GM21526 (cell line): ENCODE results near the gene DYDC2.
"Not testable (repeated sequence)": the region's sequence is repeated elsewhere in the genome, so short reads cannot be mapped to it uniquely, and the experiment has no call there.

Experiments
- ATAC-seq: cut with Tn5 transposase; IDR thresholded peaks from one replicate; pipeline ENCODE4 v1.9.1; 2021; ENCODE audit warnings: moderate library complexity; ENCODE audit not compliant: unreplicated experiment, low FRiP score

DYDC2 gene

DNA sequence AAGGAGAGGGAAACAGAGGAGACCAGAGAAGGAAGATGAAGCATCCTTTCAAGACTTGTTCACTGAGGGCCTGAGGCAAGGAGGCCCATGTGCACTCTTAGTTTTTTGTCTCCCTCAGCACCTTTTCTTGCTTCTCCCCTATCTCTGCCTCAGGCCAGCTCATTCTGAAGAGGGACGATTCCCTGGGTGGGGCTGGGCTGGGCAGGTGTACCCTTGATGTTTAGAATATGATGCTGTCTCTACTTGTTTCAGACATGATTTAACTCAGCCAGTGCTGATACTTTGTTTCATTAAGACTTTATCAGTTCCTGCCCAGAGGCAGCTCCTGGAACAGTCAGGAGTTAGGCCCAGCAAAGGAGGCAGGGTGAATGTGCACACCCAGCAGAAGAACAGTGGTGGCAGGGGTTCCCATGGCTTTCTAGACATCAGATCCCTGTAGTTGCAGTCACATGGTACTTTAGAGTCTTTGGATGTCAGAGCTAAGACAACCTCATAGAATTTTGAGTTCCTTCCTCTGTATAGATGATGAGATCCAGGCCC lies 55.2 kb downstream of the DYDC2 start:
- no peak for ATAC-seq

DNA sequence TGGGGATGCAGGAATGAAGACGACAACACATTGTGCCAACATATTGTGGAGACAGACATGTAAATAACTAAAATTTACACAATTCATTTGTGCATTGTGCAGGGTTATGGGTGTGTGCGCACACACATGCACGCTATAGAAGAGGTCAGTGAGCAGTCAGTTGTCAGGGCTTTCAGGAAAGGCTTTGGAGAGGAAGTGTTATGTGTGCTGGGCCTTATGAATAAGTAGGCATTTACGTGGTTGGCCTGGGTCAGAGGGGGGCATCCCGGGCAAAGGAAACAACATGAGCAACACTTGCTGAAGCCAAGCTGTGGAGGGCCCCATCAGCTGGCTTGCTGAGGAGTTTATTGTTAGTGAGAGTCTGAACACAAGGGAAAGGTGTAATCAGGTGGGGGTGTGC lies 55.9 kb downstream of the DYDC2 start:
- ATAC-seq, result no peak

DNA sequence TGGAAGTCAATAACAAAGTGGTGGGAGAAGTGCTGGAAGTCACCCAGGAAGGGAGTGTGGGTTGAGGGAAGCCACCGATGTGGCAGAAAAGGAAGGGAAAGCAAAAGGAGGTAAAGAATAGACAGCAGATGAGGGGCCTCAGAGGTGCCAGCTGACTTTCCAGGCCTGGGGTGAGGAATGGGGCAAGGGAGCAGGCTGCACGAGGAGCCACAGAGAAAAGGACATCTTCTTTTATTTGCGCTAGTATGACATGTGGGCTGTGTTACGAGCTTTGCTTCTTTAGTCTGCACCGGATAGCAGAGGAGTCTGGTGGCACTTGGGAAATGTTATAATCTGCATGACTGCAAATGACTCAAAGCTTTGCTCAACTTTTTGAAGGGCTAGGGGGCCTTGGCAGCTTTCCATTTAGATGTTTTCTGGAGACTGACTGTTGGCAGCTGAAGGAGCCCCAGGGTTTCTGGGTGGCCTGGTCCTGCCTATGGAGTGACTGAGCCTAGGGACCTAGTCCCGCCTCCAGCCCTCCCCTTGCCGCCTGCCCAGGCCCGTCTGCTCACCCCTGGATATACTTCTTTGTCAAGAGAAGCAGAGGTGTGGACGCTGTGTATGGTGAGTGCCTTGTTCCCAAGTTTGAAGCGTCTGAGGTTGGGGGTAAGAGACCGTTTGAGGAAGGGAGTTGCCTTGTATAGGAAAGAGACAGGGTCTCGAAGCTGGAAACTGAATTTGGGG lies 56.9 kb downstream of the DYDC2 start:
- no peak for ATAC-seq

GRCh38 chr10:80414142-80414895 lies 57.7 kb downstream of the DYDC2 start:
- no peak for ATAC-seq

DNA sequence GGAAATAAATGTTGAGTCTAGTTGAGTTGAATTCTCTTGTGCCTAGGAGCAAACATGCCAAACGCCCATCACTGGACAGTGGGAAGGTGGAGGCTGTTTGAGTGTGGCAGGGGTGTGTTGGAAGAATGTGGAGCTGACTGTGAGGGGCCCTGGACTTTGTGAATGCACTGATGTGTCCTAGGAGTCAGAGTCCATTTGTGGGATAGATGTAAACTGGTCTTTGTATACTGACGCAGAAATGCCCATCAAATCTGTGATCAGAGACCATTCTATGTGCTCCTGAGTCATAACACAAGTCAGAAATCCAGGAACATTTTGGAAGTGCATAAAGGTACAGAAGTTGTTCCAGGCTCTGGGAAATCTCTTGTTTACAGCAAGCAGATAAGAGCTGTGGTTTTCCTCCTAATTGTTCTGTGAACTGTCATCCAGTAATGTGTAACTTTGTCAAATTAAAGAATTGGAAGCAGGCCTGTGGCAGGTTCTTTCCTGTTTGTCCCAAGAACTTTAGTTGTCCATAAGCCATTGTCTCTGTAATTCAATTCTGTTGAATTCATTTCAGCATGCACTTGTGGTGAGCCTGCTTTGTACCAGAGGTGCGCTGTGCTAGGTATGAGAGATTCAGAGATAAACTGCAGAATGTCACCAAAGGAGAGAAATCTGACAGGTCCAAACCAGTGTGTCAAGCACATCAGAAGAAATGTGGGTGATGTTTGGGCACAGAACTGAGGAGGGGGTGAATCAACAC lies 59.3 kb downstream of the DYDC2 start:
- ATAC-seq, result no peak

DNA sequence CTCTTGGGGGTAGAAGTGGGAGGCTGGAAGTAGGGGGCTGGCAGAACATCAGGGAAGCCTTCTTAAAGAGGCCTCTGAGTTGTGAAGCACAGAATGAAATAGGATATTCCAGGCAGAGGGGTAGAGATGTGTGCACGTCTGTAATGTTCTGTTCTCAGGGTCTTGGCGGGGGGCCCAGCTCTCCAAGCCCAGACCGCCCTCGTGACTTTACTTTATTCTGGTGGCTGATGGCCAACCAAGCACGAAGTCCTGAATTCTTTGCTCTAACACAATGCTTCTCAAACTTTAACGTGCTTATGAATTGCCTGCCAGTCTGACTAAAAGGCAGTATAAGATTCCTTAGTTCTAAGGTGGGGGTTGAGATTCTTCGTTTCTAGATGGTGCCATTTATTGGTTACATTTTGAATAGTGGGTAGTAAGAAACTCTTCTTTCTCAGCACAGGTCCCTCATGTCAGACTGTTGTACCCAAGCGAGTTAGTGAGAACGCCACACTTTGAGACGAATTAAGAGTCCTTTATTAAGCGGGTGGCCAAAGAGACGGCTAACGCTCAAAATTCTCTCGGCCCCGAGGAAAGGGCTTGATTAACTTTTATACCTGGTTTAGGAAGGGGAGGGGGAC lies 60.0 kb downstream of the DYDC2 start:
- ATAC-seq, result no peak

DNA sequence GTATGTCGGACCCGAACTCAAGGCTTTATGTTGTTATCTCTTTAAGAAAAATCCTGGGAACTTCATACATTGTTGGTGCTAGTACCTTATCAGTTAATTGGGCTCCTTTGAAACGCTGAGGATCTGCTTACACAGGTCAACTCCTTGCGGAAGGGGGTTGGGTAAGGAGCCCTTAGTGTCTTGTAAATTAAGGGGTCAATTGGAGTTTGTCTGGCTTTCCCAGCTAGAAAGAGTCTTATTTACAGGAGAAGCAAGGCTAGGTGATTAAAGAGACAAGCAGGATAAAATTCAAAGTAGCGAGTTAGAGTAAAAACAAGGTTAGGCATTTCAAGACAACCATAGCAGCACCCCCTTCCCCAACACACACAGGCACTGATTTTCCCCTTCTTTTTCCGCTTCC lies 60.7 kb downstream of the DYDC2 start:
- not testable (repeated sequence) for ATAC-seq
